Epithelial cell of proximal tubule (primary cell): Measurements from ENCODE around the gene CES4A. TPM values are rescaled to one million over a fixed set of nuclear protein-coding genes. Genes with fewer than 3 reads are reported as not detected.
A peak's percentile ranks its signal among the peaks of the same experiment; 100 is the strongest.
"Not testable (repeated sequence)": the region's sequence is repeated elsewhere in the genome, so short reads cannot be mapped to it uniquely, and the experiment has no call there.

Experiments used
- DNase-seq: peaks from one replicate; pipeline ENCODE4 v3.0.0-alpha.2; 2011; ENCODE audit warnings: low read depth
- H3K4me3 ChIP-seq: 2 replicates; pipeline ENCODE4 v1.5.1; 2011; ENCODE audit warnings: low read depth, mild to moderate bottlenecking, low read length
- CTCF ChIP-seq: conservative IDR thresholded peaks from 2 replicates; pipeline ENCODE4 v1.5.1; 2012; ENCODE audit warnings: low read depth, mild to moderate bottlenecking, low read length
- total RNA-seq: library from RNA; depleted of rRNA; stranded (reverse); fragments of >200 nt; gene quantifications from 2 replicates; pipeline ENCODE4 v1.2.3, GENCODE V29; 2015

CES4A gene
- total RNA-seq, 1 donor from 2014 or later, result 0.52 TPM

- H3K4me3 ChIP-seq, result no peak overlapping the region
- DNase-seq, result no peak
- no peak for TF ChIP-seq CTCF
Measured at GRCh38 chr16:66991545-66992077, 3.2 kb downstream of the CES4A start.

- not testable (repeated sequence) for H3K4me3 ChIP-seq
Measured at GRCh38 chr16:66993558-66993957, 5.2 kb downstream of the CES4A start.

GRCh38 chr16:66996324-66996982, 8.1 kb downstream of the CES4A start:
- peak; percentile 93 for DNase-seq
- TF ChIP-seq CTCF, result no peak

More at GRCh38 chr16:66993558-66993957, 5.2 kb downstream of the CES4A start:
- not testable (repeated sequence) for DNase-seq

GRCh38 chr16:66996983-66997358, 8.6 kb downstream of the CES4A start:
- DNase-seq, result no peak
- H3K4me3 ChIP-seq, result no peak overlapping the region
- TF ChIP-seq CTCF, result no peak

More at GRCh38 chr16:66996324-66996982, 8.1 kb downstream of the CES4A start:
- no peak overlapping the region for H3K4me3 ChIP-seq

- TF ChIP-seq CTCF, result no peak
- no peak for DNase-seq
- H3K4me3 ChIP-seq, result peak overlapping the region; percentile 43
Measured at GRCh38 chr16:67000384-67001351, 12.3 kb downstream of the CES4A start.

GRCh38 chr16:67001726-67002125, 13.3 kb downstream of the CES4A start:
- no peak overlapping the region for H3K4me3 ChIP-seq
- DNase-seq, result no peak
- no peak for TF ChIP-seq CTCF

- no peak for DNase-seq
- no peak for TF ChIP-seq CTCF
- H3K4me3 ChIP-seq, result no peak overlapping the region
Measured at GRCh38 chr16:67006930-67007658, 18.7 kb downstream of the CES4A start.
